ENCODE measurements around the gene PLEKHM2.

- TF ChIP-seq, protein P1, sequence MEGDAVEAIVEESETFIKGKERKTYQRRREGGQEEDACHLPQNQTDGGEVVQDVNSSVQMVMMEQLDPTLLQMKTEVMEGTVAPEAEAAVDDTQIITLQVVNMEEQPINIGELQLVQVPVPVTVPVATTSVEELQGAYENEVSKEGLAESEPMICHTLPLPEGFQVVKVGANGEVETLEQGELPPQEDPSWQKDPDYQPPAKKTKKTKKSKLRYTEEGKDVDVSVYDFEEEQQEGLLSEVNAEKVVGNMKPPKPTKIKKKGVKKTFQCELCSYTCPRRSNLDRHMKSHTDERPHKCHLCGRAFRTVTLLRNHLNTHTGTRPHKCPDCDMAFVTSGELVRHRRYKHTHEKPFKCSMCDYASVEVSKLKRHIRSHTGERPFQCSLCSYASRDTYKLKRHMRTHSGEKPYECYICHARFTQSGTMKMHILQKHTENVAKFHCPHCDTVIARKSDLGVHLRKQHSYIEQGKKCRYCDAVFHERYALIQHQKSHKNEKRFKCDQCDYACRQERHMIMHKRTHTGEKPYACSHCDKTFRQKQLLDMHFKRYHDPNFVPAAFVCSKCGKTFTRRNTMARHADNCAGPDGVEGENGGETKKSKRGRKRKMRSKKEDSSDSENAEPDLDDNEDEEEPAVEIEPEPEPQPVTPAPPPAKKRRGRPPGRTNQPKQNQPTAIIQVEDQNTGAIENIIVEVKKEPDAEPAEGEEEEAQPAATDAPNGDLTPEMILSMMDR (conservative IDR thresholded peaks at IDR 0.05; ENCODE audit: low read length), result no peak
- TF ChIP-seq EZH2phosphoT487 (IDR thresholded peaks at IDR 0.05; ENCODE audit: borderline replicate concordance, low read depth, low read length), result no peak
These were observed 80.2 kb downstream of the PLEKHM2 start for GRCh38 chr1:15764269-15764764.

Measured in OCI-LY7 (cell line).